GM19452 (cell line): ENCODE measurements around the gene OR51B4.
"Not testable (repeated sequence)": the region's sequence is repeated elsewhere in the genome, so short reads cannot be mapped to it uniquely, and the experiment has no call there.

Source experiments
- ATAC-seq: cut with Tn5 transposase; IDR thresholded peaks from one replicate; pipeline ENCODE4 v1.9.1; 2021; ENCODE audit not compliant: unreplicated experiment

OR51B4 gene

DNA sequence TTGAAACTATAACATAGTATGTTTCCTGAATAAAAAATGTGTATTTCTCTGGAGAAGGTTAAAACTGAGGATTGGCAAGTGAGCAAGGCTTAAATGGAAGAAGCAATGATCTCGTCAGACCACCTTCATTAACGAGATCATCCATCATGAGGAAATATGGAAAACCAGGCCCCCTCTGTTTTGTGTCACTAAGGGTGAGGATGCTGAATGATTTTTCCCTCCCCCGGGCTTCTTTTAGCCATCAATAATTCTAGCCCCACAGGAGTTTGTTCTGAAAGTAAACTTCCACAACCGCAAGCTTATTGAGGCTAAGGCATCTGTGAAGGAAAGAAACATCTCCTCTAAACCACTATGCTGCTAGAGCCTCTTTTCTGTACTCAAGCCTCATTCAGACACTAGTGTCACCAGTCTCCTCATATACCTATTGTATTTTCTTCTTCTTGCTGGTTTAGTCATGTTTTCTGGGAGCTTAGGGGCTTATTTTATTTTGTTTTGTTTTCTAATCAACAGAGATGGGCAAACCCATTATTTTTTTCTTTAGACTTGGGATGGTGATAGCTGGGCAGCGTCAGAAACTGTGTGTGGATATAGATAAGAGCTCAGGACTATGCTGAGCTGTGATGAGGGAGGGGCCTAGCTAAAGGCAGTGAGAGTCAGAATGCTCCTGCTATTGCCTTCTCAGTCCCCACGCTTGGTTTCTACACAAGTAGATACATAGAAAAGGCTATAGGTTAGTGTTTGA lies 26.2 kb downstream of the OR51B4 start:
- no peak for ATAC-seq

DNA sequence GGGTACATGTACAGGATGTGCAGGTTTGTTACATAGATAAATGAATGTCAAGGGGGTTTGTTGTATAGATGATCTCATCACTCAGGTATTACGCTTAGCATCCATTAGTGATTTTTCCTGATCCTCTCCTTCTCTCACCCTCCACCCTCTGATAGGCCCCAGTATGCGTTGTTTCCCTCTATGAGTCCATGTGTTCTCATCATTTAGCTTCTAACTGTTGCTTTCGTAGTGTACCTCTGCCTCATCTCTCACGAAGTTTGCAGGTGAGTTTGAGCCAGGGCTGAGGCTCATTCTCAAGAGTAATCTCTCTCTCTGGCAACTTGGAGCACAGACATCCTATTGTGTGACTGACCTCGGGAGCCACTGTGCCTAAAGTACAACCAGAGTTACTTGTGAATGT lies 27.4 kb downstream of the OR51B4 start:
- ATAC-seq = no peak

DNA sequence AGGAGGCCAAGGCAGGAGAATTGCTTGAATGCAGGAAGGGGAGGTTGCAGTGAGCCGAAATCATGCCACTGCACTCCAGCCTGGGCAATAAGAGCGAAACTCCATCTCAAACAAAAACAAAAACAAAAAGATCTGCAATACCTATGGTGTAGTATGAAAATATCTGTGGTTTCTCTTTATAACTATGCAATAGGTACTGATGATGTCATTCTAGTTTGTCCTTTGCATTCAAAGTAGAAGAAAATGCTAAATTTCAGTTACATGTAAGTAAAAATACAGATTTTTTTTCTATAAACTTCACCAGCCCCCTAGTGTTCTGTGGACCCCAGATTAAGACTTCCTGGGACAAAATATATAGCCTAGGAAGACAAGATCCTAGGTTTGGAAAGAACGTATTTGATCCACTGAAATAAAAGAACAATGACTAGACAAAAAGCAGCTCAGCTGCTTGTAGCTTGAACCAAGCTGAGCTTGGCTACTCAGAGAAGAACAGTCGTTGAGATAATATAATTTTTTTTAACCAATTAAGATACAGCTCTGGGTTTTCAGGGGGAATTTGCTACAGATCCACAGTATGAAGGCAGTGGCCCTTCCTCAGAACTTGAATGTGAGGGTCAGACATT lies 29.2 kb downstream of the OR51B4 start:
- no peak for ATAC-seq

DNA sequence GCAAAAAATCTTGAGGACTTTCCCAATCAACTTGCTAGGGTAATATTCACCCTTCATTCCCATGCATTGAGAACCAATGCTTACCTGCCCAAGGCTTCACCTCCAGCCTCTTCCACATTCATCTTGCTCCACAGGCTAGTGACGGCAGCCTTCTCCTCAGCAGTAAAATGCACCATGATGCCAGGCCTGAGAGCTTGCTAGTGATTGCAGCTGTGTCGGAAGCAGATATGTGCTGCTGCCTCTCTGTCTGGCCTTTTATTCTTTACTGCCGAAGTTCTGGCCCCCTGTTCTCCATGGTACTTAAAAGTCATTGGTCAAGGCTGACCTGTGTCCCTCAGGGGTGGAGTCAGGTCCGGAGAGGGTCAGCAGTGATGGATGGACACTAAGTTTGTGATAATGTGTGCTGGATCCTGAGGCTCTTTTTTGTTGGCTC lies 32.0 kb downstream of the OR51B4 start, which contains the start of gene HBE1:
Gene HBE1 (minus strand): TSS at position 231 of the 433 bp plus-strand sequence. CDS start 55 bp downstream, at position 176.
- ATAC-seq = no peak

DNA sequence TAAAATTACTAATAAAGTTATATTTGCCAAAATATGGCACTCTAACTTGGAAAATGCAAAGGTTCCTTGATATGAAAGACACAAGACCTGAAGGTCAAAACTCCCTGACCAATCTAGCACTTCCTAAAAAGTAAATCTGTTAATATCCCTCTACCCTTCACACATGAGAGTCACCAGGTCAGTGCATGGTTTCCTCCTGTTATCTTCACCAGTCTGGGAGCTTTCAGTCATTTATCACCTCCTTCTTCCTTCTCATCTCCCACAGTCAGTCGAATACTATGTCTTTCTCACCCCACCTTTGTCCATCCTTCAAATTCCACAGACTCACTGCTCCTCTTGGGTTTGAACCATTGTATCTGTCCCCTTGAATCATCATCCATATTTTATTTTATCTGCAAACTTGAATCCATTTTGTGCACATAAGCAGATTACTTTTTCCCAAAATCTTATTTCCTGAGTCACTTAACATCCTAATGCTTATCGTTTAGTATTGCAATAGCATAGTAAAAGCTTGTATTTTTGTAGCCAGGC lies 34.6 kb downstream of the OR51B4 start:
- no peak for ATAC-seq

DNA sequence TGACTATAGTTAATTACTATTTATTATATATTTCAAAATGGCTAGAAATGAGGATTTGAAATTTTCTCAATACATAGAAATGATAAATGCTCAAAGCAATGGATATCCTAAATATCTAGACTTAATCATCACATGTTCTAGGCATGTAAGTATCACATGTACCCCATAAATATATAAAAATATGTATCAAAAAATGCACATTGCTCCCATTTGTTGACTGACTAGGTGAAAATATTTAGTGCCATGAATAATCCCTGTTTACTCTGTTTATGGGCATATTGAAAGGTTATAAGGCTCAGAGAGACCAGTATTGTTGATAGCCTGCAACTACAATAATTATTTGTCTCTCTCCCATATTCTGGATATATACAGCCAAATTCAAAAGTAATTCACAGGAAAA lies 35.1 kb downstream of the OR51B4 start:
- ATAC-seq = no peak

DNA sequence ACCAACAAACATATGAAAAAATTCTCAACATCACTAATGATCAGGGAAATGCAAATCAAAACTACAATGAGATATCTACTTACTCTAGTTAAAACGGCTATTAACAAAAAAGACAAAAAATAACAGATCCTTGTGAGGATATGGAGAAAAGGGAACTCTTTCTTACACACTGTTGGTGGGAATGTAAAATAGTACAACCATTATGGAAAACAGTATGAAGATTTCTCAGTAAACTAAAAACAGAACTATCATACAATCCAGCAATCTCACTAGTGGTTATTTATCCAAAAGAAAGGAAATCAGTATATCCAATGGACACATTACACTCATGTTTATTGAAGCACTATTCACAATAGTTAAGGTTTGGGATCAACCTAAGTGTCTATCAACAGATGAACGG lies 35.9 kb downstream of the OR51B4 start:
- no peak for ATAC-seq

DNA sequence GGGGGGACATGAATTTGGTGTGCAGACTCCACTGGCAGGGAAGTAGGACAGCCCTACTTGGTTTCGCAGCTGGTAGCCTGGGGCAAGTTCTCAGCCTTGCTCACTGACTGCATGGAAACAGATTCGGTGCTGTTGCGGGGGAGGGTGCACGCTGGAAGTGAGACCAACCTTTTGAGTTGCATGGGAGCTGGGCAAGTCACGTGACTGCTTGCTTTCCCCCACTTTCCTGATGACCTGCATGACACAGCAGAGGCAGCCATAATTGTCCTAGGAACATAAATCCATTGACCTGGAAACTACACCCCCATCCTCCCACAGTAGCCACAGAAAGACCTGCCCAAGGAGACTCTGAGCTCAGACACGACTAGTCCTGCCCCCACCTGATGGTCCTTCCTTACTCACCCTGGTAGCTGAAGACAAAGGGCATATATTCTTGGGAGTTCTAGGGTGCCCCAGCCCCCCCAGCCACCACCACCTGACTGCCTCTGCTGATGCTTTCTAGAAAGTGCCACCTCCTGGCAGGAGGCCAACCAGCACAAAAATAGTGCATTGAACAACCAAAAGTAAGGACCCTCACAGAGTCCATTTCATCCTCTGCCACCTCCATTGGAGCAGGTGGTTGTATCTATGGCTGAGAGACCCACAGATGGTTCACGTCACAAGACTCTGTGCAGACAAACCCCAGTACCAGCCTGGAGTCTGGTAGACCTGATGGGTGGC lies 43.0 kb downstream of the OR51B4 start:
- no peak for ATAC-seq

DNA sequence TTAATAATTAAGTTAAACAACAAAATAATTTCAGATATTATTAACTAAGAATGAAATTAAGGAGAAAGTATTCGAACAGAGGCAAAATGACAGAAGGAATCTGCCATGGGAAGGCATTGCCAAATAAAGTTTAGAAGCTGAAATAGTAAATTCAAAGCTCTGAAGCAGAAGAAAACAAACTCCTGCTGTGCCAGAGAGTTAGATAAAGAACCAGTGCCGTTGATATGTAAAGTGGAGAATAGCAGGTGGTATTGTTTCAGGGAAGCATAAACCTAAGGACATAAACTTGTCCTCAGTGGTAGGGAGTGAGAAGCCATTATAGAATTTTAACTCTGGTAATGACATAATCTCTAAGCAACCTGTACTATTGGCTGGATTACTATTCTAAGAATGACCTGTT lies 44.5 kb downstream of the OR51B4 start:
- ATAC-seq = no peak

DNA sequence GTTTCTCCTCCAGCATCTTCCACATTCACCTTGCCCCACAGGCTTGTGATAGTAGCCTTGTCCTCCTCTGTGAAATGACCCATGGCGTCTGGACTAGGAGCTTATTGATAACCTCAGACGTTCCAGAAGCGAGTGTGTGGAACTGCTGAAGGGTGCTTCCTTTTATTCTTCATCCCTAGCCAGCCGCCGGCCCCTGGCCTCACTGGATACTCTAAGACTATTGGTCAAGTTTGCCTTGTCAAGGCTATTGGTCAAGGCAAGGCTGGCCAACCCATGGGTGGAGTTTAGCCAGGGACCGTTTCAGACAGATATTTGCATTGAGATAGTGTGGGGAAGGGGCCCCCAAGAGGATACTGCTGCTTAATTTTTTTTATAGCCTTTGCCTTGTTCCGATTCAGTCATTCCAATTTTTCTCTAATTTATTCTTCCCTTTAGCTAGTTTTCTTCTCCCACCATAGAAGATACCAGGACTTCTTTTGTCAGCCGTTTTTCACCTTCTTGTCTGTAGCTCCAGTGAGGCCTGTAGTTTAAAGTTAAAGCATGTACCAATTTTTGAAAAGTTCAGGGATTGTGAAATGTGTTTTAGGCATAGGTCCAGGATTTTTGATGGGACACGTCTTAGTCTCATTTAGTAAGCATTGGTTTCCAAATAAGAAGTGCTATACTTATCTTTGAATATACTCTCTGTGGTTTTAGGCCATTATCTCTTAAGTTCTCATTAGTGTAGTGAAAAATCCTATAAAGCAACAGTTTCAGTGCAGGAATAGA lies 46.9 kb downstream of the OR51B4 start, which contains the start of gene HBG2:
Gene HBG2 (minus strand): TSS at position 136 of the 768 bp plus-strand sequence. CDS start 53 bp downstream, at position 83.
- ATAC-seq = not testable (repeated sequence)

DNA sequence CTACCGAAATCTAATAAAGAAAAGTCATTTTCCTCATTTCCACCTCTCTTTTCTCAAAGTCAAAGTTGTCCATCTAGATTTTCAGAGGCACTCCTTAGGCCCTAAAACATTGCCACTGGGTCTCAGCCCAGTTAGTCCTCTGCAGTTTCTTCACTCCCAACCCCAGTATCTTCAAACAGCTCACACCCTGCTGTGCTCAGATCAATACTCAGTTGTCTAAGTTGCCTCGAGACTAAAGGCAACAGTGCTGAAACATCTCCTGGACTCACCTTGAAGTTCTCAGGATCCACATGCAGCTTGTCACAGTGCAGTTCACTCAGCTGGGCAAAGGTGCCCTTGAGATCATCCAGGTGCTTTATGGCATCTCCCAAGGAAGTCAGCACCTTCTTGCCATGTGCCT lies 47.7 kb downstream of the OR51B4 start:
- ATAC-seq = not testable (repeated sequence)

DNA sequence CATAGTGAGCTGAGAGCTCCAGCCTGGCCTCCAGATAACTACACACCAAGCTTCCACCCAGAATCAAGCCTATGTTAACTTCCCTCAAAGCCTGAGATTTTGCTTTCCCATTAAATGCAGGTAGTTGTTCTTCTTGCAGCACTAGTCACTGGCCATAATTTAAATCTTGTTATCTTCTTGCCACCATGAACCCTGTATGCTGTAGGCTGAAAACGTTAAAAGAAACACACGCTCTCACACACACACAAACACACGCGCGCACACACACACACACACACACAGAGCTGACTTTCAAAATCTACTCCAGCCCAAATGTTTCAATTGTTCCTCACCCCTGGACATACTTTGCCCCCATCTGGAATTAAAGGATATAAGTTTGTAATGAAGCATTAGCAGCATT lies 48.3 kb downstream of the OR51B4 start:
- ATAC-seq = not testable (repeated sequence)

DNA sequence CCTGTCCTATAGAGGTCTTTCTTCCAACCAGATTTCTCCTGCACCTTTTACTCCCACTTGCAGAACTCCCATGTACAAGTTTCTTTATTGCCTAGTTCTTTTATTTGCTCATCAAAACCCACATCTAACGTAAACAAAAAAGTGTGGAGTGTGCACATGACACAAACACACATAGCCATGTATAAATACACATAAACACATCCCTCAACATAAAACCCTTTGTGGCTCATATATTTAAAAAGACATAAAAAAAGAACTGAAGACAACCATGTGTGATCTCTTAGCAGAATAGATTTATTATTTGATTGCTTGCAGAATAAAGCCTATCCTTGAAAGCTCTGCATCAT lies 48.9 kb downstream of the OR51B4 start:
- ATAC-seq = no peak

DNA sequence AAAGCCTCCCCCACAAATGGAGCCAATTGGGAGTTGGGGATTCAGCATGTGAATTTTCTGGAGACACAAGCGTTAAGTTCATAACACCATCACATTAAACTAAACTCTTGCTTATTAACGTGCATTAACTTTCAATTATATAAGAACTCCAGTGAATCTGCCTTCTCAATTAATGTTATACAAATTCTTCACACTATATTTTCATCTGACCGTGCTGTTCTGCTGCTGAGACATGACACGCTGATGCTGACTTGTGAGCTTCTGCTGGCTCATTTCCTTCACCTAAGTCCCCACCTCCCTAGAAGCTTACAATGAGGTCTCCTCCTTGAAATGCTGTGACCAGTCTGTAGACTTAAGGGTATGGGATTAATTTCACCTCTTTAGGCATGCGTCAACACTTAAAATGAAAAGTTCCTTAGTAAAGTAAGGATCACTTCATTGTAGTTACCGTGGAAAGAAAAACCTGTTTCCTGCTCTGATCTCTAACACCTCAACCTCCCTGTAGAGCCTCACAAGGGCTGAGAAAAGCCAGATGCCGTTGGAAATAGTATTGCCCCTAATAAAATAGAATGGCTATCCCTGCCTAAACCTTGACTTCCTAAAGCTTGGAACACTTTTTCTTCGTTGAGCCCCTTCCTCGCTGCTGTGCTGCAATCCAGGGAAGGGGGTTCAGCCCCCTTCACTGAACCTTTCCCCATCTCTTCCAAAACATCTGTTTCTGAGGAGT lies 49.4 kb downstream of the OR51B4 start:
- ATAC-seq = no peak

DNA sequence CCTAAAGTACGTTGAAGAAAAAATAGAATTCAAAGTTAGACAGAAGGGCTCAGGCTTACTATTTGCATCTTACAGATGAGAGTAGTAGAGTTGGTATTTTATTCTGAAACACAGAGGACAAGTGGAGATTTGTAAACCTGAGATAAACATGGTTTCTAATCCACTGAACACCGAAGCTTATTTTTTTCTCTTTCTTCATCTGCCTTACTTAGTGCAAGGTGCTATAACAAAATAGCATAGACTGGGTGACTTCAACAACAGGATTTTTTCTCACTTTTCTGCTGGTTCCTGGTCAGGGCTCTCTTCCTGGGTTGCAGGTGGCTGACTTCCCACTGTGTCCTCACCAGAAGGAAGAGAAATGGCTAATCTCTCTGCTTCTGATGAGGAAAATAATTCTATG lies 50.0 kb downstream of the OR51B4 start:
- ATAC-seq = no peak
